Activated naive CD8-positive, alpha-beta T cell treated with anti-CD3 and anti-CD28 coated beads, Interleukin-2, amount 50 U/mL, for 24 hours (primary cell): ENCODE results near the gene SNX5.

ENCODE experiments used
- ATAC-seq: fragments of 150-1000 bp; cut with Tn5 transposase; one replicate; pipeline ENCODE4 v1.10.0; 2021
- DNase-seq: peaks from one replicate; pipeline ENCODE4 v3.0.0; 2021
- H3K27ac Mint-ChIP-seq: one replicate; pipeline ENCODE4 v1.8.0; 2021; ENCODE audit warnings: mild to moderate bottlenecking, mixed read lengths
- H3K27me3 Mint-ChIP-seq: one replicate; pipeline ENCODE4 v1.8.0; 2021; ENCODE audit warnings: mixed read lengths
- H3K36me3 Mint-ChIP-seq: one replicate; pipeline ENCODE4 v1.8.0; 2021; ENCODE audit warnings: low read depth, mixed read lengths
- H3K4me1 Mint-ChIP-seq: one replicate; pipeline ENCODE4 v1.8.0; 2021; ENCODE audit warnings: mixed read lengths
- H3K4me3 Mint-ChIP-seq: one replicate; pipeline ENCODE4 v1.8.0; 2021; ENCODE audit warnings: mild to moderate bottlenecking, moderate library complexity, mixed read lengths
- H3K9me3 Mint-ChIP-seq: one replicate; pipeline ENCODE4 v1.8.0; 2021; ENCODE audit warnings: mixed read lengths

Gene SNX5

DNA sequence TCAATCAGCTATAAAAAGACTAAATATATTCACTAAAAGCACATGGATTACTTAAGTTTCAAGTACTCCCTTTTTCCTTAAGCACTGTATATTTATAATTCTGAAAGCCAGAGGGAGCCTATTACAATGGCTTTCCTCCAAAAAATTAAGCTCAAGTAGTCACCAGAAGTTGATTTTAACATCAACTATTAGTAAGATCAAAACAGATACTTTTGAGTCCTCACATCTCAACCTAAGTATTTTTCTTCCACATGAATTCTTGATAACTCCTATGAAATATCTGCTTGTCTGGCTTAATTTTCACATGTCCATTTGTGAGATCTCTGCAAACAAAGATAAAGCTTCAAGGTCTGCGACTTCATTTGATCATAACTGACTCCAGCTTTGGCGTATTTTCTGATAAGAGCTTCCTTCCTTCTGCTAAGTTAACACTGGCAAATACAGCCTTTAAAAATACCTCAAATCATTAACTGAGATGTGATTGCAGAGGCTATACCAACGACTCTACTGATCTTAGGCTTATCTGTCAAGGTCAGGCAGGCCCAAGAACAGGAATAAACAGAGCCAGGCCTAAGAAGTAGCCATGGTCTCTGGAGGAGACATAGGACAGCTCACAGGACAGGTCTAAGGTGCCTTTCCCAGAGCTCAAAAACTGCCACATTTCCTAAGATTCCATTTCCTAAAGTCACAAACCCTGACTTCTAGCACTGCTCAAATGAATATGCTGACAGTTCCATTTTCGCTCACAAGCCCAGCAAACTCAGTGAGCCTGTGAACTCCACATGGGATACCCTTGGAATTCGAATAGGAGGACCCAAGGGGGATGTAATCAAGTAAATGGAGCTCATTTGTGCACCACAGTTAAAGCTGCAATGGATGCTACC, 10.0 kb downstream of the SNX5 start:
- Mint-ChIP-seq H3K4me1 (peaks cover 90% of the 10 kb centered on the region), H3K27me3 (no peaks in the 10 kb centered on the region), H3K36me3 (peaks cover 73% of the 10 kb centered on the region), H3K4me3 (peak overlapping the region; percentile 10), H3K27ac (peak overlapping the region; percentile 58), H3K9me3 (no peaks in the 10 kb centered on the region)
- no peak for ATAC-seq
- DNase-seq = no peak

DNA sequence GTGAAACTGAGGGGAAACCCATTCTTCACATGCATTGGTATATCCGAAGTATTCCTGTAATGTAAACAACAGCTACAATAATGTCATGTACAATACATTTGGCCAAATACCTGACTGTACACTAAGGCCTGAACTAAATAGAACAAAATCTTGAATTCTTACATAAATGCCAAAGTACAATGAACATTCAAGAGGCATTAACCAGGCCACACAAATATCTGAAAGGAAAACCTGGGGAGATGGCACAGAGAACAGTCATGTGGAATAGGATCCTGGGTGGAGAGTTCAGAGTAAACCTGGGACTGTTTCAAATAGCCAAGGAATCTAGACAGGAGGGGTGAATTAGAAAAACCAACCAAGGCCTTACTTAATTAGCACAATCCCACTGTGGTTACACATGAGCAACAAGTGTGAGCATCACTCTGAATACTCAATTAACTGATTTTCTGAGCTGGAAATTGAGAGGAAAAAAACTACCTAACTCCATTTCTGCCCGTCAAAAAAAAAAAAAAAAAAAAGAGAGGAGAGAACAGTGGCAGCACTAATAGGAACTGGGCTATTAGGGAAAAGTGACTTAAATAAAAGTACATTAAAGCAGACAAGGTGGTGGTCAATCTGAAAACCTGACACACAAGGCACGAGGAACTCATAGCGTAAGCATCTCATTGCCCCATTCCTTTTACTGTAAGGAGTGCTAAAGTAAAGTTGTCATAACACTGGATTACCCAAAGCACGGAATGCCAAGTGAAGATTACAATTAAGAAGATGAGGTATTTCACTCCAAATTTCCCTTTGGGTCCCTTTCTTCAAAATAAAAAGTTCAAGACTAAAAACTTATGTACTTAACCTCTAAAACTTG, 10.9 kb downstream of the SNX5 start:
- no peaks in the 10 kb centered on the region for H3K9me3 Mint-ChIP-seq
- ATAC-seq = no peak
- no peak overlapping the region for H3K4me3 Mint-ChIP-seq
- peak overlapping the region; percentile 77 for H3K27ac Mint-ChIP-seq
- H3K4me1 Mint-ChIP-seq = peaks cover 84% of the 10 kb centered on the region
- DNase-seq = no peak
- peaks cover 74% of the 10 kb centered on the region for H3K36me3 Mint-ChIP-seq
- H3K27me3 Mint-ChIP-seq = no peaks in the 10 kb centered on the region

DNA sequence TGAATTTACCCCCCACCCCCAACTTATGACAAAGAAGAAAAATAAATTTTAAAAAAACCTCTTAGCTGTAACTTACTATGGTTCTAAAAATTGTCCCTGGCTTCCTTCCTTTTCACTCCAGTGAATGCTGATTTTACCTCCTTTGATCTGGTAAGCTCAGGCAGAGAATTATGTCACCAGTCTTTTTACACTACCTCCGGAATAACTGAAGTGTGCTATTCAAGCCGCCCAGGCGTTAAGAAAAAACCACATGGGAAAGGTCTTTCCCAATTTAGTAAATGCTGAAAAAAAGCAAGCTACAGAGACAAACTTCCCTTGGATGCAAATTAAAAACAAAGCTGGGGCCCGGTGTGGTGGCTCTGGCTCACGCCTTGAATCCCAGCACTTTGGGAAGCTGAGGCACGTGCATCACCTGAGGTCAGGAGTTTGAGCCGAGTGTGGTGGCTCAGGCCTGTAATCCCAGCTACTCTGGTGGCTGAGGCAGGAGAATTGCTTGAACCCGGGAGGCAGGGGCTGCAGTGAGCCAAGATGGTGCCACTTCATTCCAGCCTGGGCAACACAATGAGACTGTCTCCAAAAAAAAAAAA, 12.4 kb downstream of the SNX5 start:
- DNase-seq = no peak
- Mint-ChIP-seq H3K27me3 (no peaks in the 10 kb centered on the region), H3K9me3 (no peaks in the 10 kb centered on the region), H3K4me3 (no peak overlapping the region), H3K36me3 (peaks cover 73% of the 10 kb centered on the region), H3K27ac (peak overlapping the region; percentile 71), H3K4me1 (peaks cover 69% of the 10 kb centered on the region)
- no peak for ATAC-seq

DNA sequence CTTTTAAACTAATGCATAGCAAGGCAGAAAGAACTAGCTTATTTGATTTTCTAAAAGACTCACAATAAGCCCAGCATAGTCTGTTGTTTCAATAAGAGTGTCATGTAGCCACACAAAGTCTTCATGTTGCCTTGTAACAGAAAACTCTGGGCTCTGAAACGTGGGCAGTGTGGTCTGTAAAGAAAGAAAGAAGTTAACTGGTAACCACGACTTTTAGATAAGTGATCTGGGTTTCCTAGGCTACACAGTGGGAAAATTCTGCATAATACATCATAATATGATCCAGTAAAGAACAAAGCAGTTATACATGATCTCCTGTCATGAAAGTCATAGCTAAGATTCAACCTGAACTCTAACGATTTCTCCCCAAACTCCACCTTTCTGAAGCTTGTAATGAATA, 13.3 kb downstream of the SNX5 start:
- H3K4me1 Mint-ChIP-seq = peaks cover 63% of the 10 kb centered on the region

DNA sequence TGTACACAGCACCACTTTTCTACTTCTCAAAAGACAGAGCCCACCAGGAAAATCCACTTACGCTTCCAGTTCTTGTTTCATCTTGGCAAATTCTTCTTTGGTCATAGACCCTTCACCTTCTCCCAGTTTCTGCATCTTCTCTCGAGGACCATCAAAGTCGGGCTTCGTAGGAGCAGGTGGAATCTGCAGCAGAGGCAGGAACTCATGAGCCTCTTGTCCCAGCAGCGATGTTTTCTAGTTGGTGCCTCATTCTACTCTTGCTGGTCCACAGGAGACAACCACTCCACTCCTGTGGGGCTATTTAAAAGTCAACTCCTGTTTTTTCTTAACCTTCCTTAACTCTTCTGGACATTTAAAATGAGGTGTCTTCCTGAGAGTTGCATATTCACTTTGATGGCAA, 14.7 kb downstream of the SNX5 start:
- H3K4me1 Mint-ChIP-seq = peaks cover 50% of the 10 kb centered on the region
- peak overlapping the region; percentile 6 for H3K27ac Mint-ChIP-seq
- ATAC-seq (no peak), DNase-seq (no peak)
- H3K36me3 Mint-ChIP-seq = peaks cover 72% of the 10 kb centered on the region
- no peak overlapping the region for H3K4me3 Mint-ChIP-seq
- no peaks in the 10 kb centered on the region for H3K9me3 Mint-ChIP-seq
- no peaks in the 10 kb centered on the region for H3K27me3 Mint-ChIP-seq

More for the DNA sequence above, 13.3 kb downstream of the SNX5 start:
- peak overlapping the region; percentile 71 for H3K27ac Mint-ChIP-seq
- DNase-seq = no peak
- no peak overlapping the region for H3K4me3 Mint-ChIP-seq
- H3K9me3 Mint-ChIP-seq = no peaks in the 10 kb centered on the region
- no peaks in the 10 kb centered on the region for H3K27me3 Mint-ChIP-seq
- H3K36me3 Mint-ChIP-seq = peaks cover 70% of the 10 kb centered on the region
- peak; percentile 53 for ATAC-seq

DNA sequence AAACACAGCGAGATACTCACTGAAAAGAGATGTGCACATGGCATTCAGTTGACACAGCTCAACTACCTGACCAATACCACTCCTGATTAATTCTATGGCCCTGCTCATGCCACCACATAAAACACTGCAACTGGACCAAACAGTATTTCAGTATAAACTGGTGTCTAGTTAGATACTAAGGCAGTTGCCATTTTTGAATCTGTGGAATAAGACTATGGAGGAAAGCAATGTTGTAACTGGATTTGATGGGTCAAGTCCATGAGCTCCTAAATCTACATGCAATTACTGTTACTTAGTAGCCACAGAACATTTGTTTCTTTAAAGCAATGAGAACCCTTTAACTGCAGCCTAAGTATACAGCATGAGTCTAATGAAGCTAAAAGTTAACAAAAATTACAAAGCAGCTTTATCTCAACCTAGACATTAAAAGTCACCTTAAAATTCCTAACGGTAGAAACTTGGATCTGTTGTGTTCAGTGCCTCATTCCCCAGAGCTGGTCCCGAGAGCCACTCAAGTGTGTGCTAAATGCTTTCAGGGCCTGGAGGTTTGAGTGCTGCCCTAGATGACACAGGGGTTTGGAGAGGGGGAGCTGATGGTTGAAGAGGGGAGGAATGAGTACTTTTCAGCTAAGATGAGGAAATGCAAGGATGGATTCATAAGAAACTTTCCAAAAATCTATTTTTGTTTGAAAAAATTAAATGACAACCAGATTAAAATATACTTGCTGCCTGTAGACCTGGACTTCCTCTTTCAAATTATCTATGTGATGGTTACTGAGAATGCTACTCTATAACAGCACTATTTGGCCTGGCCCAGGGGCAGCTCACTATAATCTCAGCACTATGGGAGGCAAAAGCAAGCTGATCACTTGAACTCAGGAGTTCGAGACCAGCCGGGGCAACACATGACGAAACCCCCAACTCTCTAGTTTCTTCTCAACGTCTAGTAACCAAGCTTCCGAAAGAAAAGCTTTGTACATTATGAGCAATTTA, 15.6 kb downstream of the SNX5 start:
- Mint-ChIP-seq H3K4me1 (peaks cover 40% of the 10 kb centered on the region), H3K27ac (peak overlapping the region; percentile 6), H3K36me3 (peaks cover 81% of the 10 kb centered on the region), H3K27me3 (no peaks in the 10 kb centered on the region), H3K9me3 (no peaks in the 10 kb centered on the region), H3K4me3 (no peak overlapping the region)
- ATAC-seq = no peak
- no peak for DNase-seq

DNA sequence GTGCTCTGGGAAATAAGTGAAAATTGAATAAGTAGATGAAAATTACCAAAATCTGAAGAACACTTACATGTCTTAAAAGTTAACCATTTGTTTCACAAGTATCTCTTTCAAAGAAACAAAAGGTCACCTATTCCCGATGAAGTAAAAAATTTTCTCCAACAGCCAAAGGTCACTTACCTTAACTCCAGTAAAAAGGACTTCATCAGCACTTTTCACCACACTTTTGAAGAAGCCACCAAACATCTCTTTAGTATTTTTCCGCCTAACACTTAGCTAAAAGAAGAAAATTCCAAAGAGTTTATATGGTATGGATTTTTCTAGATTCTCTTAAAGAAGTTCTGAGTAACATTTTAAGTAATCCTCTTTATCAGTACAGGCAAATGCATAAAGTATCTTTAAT, 17.3 kb downstream of the SNX5 start:
- Mint-ChIP-seq H3K27me3 (no peaks in the 10 kb centered on the region), H3K9me3 (no peaks in the 10 kb centered on the region), H3K4me1 (peaks cover 31% of the 10 kb centered on the region), H3K27ac (no peak overlapping the region), H3K36me3 (peaks cover 88% of the 10 kb centered on the region), H3K4me3 (no peak overlapping the region)
- ATAC-seq (no peak), DNase-seq (no peak)

DNA sequence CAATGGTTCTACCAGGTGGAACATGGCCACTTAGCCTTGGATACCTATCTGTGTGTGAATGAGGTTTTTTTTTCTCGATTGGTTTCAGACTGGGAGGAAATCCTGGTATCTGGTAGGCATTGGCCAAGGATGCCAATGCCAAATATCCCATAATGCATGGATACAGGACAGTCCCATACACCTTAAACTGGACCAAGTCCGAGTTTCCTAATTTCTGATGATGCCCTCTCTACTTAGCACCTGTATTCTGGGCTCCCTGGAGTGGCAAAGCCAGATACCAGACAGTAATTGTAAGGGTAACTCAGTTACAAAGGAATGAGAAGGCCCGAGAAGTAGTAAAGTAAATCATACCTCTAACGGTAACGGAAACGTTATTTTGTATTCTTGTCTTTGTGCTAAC, 17.9 kb downstream of the SNX5 start:
- Mint-ChIP-seq H3K27me3 (no peaks in the 10 kb centered on the region), H3K4me1 (peaks cover 24% of the 10 kb centered on the region), H3K27ac (no peak overlapping the region), H3K9me3 (no peaks in the 10 kb centered on the region), H3K36me3 (peaks cover 90% of the 10 kb centered on the region), H3K4me3 (no peak overlapping the region)
- ATAC-seq (no peak), DNase-seq (no peak)

DNA sequence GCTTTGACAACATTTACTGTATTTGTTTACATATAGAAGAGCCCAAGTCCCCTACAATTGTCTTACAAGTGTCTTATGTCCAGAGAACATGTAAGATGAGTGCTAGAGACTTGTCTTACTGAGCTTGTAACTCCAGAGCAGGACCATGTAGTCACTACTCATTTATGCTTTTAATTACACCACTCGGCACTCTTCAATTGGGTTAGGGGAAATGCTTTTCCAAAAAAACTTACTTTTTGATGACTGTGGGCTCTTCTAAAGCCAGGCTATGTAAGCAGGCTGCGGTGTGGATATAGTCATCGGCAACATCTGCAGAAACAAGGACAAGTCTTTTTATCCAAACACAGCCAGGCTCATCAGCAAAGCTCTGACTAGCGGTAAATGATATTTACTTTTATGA, 18.7 kb downstream of the SNX5 start:
- Mint-ChIP-seq H3K27ac (no peak overlapping the region), H3K4me1 (peaks cover 17% of the 10 kb centered on the region), H3K27me3 (no peaks in the 10 kb centered on the region), H3K4me3 (no peak overlapping the region), H3K36me3 (peaks cover 90% of the 10 kb centered on the region), H3K9me3 (no peaks in the 10 kb centered on the region)
- no peak for DNase-seq
- no peak for ATAC-seq

DNA sequence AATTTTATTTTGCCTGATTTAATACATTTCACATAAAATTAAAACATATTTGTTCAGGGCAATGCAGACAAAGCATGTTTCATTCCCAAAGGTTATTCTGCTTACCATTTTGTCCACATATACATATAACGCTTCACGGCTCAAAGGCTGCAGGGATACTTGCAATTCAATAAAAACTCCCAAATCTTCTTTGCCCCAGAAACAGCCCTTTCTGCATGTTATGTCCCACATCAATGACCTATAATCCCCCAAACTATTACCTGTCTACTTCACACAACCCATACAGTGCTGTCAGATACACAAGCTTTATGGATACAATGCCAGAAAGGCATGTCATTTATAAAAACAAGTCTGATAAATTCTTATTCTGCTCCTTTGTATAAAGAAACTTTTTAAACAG, 20.2 kb downstream of the SNX5 start:
- Mint-ChIP-seq H3K36me3 (peaks cover 87% of the 10 kb centered on the region), H3K9me3 (no peaks in the 10 kb centered on the region)
- ATAC-seq = no peak

DNA sequence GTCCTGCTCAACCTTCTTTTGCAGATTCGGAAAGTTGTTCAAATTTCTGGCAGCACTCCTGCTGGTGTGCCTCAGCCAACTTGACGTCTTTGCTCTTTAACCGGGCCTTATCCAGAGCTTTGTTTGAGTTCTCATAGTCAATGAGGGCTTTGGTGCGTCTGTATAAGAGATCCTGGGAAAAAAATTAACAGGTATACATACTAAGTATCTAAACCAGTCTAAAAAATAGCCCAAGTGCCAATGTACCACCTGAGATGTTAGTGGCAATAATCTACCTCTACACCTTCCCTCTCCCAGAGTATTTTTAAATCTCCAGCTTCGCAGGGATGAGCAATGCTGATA, 21.1 kb downstream of the SNX5 start:
- H3K36me3 Mint-ChIP-seq = peaks cover 86% of the 10 kb centered on the region

More for the DNA sequence above, 20.2 kb downstream of the SNX5 start:
- Mint-ChIP-seq H3K27ac (no peak overlapping the region), H3K4me1 (peaks cover 14% of the 10 kb centered on the region), H3K4me3 (no peak overlapping the region), H3K27me3 (no peaks in the 10 kb centered on the region)
- DNase-seq = no peak

DNA sequence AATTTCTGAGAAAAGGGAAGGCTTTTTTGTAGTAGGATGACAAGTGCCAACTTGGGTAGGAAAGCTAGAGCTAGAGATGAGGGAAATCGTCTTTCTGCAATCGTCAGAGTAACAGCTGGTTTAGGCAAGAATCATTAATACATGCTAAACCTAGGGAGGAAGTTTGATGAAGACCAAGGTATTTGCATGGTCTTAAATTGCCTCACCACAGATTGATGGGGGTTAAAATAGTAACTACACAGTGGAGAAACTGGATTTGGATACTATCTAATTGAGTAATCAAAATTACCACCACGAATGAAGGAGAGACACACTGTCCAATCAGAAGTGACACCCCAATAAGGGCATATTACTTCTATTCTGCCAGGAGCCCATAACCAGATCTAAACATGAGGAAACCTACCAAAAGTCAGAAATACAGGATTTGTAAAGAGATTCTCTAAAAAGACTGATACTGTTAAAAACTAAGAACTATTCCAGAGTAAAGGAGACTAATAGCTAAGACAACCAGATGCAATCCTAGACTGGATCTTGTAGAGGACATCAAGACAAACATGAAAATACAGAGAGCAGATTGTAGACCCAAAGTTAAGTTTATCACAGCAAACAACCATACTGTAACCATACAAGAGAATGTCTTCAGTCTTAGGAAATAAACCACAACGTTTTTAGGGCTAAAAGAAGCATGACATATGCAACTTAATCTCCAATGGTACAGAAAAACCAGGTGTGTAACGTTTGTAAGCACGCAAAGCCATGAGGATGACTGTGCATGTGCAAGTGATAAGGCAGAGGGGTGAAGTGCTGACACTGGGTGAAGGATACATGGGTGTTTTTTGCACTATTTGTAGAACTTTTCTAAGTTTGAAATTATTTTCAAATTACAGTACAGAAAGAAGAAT, 21.8 kb downstream of the SNX5 start:
- peaks cover 87% of the 10 kb centered on the region for H3K36me3 Mint-ChIP-seq
- ATAC-seq (no peak), DNase-seq (no peak)
- H3K9me3 Mint-ChIP-seq = no peaks in the 10 kb centered on the region
- peaks cover 12% of the 10 kb centered on the region for H3K4me1 Mint-ChIP-seq
- H3K27ac Mint-ChIP-seq = peak overlapping the region; percentile 27
- no peaks in the 10 kb centered on the region for H3K27me3 Mint-ChIP-seq
- H3K4me3 Mint-ChIP-seq = no peak overlapping the region

More for the DNA sequence above, 21.1 kb downstream of the SNX5 start:
- ATAC-seq = no peak
- no peaks in the 10 kb centered on the region for H3K9me3 Mint-ChIP-seq
- peaks cover 12% of the 10 kb centered on the region for H3K4me1 Mint-ChIP-seq
- no peak overlapping the region for H3K4me3 Mint-ChIP-seq
- DNase-seq = no peak
- no peaks in the 10 kb centered on the region for H3K27me3 Mint-ChIP-seq
- H3K27ac Mint-ChIP-seq = no peak overlapping the region

DNA sequence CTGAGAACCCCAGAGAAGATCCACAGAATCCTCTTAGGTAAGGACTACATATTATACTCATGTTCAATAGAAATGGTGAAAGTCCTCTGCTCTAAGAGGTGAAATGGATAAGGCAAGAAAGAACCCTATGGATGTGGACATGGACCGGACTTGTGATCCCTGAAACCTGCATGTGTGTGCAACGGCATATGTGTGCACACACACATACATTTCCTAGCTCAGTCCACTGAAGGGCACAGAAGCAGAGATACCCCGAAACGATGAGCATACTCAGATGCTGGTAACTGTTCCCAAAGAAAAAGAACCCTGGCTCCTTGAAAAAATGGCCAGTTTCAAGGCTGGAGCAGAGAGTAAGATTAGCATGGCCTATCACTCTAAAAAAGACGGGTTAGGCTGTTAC, 22.6 kb downstream of the SNX5 start:
- DNase-seq = no peak
- no peak for ATAC-seq
- Mint-ChIP-seq H3K36me3 (peaks cover 89% of the 10 kb centered on the region), H3K9me3 (no peaks in the 10 kb centered on the region), H3K4me1 (peaks cover 10% of the 10 kb centered on the region), H3K27me3 (no peaks in the 10 kb centered on the region), H3K27ac (peak overlapping the region; percentile 27), H3K4me3 (no peak overlapping the region)
